Esophagus squamous epithelium (tissue), 4 donors: ENCODE results near the gene THY1.

ENCODE experiments used
- POLR2A ChIP-seq, 4 donors: fragments of 450-650 bp; IDR thresholded peaks; one replicate each; pipeline ENCODE4 v1.6.1; 2017; ENCODE audit warnings: antibody characterized with exemption in 4 of 4, mild to moderate bottlenecking in 4 of 4, moderate library complexity in 3 of 4
- TF ChIP-seq, protein P1 (sequence below), 6 experiments: fragments of 450-650 bp in 4 of 6; fragments of 200-600 bp in 2 of 6; sonication (generic) in 2 of 6; IDR thresholded peaks; one replicate each; pipeline ENCODE4 v1.5.1; 2016 to 2019; ENCODE audit warnings: antibody characterized with exemption in 6 of 6, mild to moderate bottlenecking in 4 of 6, moderate library complexity in 4 of 6

DNA sequence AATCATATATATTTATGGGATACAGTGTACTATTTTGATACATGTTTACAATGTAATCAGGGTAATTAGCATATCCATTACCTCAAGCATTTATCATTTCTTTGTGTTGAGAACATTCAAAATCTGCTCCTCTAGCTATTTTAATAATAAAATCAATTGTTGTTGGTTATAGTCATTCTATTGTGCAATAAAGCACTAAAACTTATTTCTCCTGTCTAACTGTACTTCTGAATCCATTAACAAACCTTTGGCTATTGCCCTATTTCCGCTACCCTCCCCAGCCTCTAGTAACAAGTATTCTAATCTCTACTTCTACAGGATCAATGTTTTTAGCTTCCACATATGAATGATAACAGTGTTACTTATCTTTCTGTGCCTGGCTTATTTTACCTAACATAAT, 26.1 kb downstream of the THY1 start:
- TF ChIP-seq, protein P1, sequence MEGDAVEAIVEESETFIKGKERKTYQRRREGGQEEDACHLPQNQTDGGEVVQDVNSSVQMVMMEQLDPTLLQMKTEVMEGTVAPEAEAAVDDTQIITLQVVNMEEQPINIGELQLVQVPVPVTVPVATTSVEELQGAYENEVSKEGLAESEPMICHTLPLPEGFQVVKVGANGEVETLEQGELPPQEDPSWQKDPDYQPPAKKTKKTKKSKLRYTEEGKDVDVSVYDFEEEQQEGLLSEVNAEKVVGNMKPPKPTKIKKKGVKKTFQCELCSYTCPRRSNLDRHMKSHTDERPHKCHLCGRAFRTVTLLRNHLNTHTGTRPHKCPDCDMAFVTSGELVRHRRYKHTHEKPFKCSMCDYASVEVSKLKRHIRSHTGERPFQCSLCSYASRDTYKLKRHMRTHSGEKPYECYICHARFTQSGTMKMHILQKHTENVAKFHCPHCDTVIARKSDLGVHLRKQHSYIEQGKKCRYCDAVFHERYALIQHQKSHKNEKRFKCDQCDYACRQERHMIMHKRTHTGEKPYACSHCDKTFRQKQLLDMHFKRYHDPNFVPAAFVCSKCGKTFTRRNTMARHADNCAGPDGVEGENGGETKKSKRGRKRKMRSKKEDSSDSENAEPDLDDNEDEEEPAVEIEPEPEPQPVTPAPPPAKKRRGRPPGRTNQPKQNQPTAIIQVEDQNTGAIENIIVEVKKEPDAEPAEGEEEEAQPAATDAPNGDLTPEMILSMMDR (IDR thresholded peaks at IDR 0.05) = no peak
- TF ChIP-seq POLR2A (IDR thresholded peaks at IDR 0.05) = no peak
